GM12873 (cell line): Measurements from ENCODE around the gene IQCE.

Experiments
- TF ChIP-seq, protein P1 (sequence below): IDR thresholded peaks from 2 replicates; pipeline ENCODE4 v1.5.1; 2012; ENCODE audit warnings: low read depth, mild to moderate bottlenecking, moderate library complexity, low read length, control low read depth; ENCODE audit not compliant: insufficient read depth; ENCODE audit errors: missing control alignments

IQCE gene

DNA sequence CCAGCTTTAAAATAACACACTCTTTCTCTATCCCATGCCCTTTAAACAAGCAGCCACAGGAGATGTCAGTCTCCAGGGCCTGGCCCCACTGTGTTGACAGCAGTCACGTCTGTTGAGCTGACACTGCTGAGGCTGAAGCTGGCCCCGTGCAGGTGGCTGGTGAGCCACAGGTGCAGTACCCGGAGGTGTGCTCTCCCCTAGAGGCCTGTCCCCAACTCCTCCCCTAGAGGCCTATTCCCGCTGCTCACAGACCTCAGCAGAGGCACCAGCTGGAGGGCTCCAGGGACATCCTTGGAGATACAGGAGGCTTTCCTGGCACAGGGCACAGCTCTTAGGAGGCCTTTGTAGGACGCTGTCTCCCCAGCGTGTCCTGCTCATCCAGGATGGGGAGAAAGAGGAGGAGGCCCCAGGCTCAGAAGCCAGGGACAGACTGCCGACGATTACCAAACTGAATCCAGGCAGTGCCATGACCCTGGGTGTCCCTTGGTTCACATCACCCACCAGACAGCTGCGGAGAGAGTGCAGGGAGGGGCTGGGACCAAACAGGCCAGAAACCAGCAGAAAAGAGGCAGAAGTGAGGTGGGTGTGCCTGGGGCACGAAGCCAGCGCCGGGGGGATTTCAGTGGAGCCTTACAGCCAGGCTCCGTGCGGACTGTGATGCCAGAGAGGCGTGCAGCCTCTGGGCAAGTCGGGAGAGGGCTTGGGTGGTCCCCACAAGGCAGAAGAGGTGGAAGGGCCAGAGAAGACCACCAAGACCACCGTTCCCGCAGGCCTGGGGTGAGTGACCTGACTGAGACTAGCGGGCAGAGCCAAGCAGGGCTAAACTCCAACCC lies 54.5 kb downstream of the IQCE start:
- TF ChIP-seq, protein P1, sequence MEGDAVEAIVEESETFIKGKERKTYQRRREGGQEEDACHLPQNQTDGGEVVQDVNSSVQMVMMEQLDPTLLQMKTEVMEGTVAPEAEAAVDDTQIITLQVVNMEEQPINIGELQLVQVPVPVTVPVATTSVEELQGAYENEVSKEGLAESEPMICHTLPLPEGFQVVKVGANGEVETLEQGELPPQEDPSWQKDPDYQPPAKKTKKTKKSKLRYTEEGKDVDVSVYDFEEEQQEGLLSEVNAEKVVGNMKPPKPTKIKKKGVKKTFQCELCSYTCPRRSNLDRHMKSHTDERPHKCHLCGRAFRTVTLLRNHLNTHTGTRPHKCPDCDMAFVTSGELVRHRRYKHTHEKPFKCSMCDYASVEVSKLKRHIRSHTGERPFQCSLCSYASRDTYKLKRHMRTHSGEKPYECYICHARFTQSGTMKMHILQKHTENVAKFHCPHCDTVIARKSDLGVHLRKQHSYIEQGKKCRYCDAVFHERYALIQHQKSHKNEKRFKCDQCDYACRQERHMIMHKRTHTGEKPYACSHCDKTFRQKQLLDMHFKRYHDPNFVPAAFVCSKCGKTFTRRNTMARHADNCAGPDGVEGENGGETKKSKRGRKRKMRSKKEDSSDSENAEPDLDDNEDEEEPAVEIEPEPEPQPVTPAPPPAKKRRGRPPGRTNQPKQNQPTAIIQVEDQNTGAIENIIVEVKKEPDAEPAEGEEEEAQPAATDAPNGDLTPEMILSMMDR = no peak

DNA sequence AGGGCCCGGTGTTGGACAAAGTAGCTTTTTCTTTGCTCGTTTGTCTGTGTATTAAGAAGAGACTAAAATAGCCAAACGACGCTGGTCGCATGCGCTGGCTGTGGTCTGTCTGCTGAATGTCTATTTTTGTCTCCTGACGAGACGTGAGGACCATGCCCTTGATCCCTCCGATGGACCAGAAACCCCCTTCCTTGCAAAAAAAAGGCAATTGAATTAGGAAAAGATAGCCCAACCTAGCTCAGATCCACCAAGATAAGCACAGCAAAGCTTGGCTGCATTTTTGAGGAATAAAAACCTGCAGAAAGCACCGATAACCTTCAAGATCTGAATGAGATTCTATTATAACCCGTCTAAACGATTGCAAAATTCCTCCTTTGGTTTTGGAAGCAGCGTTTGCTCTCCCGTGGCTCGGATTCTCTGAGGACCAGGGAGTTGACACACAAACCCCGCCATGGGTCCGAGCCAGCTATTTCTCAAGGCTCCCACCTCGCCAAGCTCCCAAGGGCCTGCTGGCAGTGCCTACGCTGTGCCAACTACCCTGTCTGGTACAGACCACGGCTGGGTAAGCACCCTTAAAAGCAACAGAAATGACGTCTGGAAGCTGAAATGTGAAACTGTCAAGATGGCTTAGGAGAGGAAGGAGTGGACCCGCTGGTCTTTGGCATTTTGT lies 55.3 kb downstream of the IQCE start:
- TF ChIP-seq, protein P1 = no peak

DNA sequence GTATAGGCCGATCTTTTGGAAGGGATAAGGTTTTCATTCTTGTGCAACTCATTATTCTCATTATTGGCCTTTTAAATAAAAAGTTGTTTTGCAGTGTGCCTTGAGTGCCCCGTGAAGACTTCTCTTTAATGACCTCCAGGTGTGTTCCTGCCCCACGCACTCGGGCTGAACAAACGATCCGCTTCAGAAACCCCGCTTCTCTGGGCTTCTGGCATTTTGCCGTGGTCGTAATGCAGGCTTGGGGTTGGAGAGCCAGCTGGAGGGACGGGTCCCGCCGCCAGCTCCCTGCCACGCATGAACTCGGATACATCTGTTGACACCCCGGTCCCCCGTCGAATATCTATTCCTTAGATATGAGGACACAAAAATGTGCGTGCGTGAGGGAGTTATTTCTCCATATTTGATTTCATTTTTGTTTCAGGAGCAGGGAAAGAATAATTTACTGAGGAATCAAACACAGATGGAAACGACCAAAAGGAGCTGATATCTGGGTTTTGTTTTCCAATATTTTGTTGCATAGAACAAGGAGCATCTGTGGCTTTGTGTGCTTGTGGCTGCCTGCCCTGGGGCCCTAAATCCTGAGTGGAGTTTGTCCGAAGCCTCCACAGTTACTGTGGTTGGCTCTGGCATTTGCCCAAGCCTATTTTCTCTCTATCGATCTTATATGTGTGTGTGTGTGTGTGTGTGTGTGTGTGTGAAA lies 56.0 kb downstream of the IQCE start:
- TF ChIP-seq, protein P1 = no peak

DNA sequence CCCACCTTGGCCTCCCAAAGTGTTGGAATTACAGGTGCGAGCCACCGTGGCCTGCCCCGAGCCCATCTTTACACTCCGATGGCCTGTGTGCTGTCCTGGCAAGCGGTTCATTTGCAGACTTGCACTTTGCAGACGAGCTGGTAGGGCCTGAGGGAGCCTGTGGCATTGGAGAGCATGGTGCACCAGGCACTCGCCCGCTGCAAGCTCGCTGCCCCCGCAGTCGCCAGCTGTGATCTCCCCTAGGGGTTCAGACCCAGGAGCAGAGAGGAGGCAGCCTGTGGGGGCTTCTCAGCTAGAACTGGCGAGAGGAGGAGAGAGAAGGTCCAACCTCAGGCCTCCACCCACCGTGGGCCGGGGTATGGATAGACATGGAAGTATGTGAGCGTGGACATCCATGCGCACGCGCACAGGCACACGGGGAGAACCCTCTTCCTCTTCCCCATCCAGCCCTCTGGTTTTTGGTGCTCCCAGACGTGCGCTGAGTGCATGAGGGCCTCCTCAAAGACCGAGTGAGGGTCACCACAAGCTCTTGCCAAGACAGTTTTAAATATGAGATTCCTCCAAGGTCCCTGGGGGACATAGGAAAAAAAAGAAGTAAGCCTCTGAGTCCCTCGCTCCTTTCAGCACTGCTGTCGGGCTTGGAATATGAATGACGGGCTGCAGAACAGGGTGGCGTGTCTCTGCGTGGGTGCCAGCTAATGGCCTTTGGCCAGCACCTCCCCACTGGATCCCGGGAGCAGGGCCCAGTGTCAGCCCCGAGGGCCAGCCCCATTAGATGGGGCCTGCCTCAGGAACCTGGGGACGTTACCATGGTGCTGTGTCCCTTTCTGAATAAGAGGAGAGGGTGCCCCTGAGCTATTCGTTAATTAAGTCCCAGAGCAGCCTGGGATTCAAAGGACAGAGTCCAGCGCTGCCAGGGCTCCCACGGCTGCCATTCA lies 57.9 kb downstream of the IQCE start:
- TF ChIP-seq, protein P1 = no peak

DNA sequence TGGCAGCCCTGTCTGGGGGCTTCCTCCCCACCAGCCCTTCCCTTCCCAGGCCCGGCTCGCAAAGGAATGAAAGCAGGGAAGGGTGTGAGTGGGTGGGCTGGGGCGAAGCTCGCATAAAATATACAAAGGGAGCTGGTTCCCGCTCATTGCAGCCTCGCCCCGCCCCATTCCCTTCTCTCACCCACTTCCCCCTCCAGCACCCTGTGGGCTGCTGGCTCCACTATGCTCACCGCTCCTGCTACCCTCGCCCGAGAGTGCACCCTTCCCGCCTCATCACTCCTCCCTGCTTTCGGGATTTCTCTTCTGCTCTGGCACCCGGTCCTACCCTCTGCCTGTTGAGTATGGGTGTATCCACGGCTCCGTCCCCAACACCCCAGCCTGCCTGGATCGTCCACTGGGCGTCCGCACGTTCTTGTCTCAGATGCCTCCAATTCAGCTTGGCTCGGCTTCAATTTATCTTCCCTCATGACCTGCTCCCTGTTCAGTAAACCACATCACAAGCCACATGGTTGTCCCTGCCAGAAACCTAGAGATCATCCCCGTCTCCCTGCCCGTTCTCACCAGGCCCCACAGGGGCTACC lies 58.6 kb downstream of the IQCE start:
- TF ChIP-seq, protein P1 = no peak

DNA sequence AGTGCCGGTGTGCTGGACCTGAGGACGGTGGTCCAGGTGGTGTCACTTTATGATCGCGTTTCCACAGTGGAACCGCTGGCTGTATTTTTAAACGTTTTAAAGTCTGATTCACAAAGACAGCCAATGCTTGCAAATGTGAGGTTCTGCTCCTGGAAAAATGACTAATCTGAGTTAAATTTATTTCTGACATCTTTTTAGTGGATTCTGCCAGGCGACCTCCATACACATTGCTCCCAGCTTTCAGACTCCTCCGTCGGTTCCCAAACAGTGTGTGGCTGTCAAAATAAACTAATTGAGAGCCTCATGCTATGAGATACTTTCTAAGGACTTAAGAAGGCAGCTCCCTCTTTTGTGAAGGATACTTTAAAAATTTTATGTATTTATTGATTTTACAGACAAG lies 60.3 kb downstream of the IQCE start:
- TF ChIP-seq, protein P1 = no peak
